GM19438 (cell line): Measurements from ENCODE around the gene HBZ.
"Not testable (repeated sequence)": the region's sequence is repeated elsewhere in the genome, so short reads cannot be mapped to it uniquely, and the experiment has no call there.

Experiments
- ATAC-seq: cut with Tn5 transposase; IDR thresholded peaks from one replicate; pipeline ENCODE4 v1.9.1; 2021; ENCODE audit warnings: low read depth; ENCODE audit not compliant: unreplicated experiment

The HBZ gene

GRCh38 chr16:177981-178667 is 25.7 kb downstream of the HBZ start:
- ATAC-seq: no peak

GRCh38 chr16:178668-179015 is 26.2 kb downstream of the HBZ start:
- ATAC-seq: no peak

- no peak for ATAC-seq
Measured at GRCh38 chr16:179211-180092, 27.0 kb downstream of the HBZ start.

GRCh38 chr16:180101-180675 is 27.7 kb downstream of the HBZ start, which contains the start of gene HBQ1:
HBQ1 (plus strand) TSS chr16:180459; CDS start chr16:180487, 28 bp downstream.
- no peak for ATAC-seq

- ATAC-seq: no peak
Measured at GRCh38 chr16:180681-181564, 28.5 kb downstream of the HBZ start.

GRCh38 chr16:181565-182021 is 29.1 kb downstream of the HBZ start:
- no peak for ATAC-seq

GRCh38 chr16:183005-183404 is 30.6 kb downstream of the HBZ start:
- no peak for ATAC-seq

GRCh38 chr16:185213-185612 is 32.8 kb downstream of the HBZ start:
- ATAC-seq: no peak

GRCh38 chr16:185691-186090 is 33.2 kb downstream of the HBZ start:
- ATAC-seq: no peak

- ATAC-seq: no peak
Measured at GRCh38 chr16:187330-187729, 34.9 kb downstream of the HBZ start.

GRCh38 chr16:188674-189073 is 36.2 kb downstream of the HBZ start:
- no peak for ATAC-seq

- ATAC-seq: no peak
Measured at GRCh38 chr16:189604-190186, 37.3 kb downstream of the HBZ start.

- ATAC-seq: no peak
Measured at GRCh38 chr16:191831-192230, 39.4 kb downstream of the HBZ start.

GRCh38 chr16:192686-193085 is 40.2 kb downstream of the HBZ start:
- ATAC-seq: no peak

- ATAC-seq: no peak
Measured at GRCh38 chr16:193441-193840, 41.0 kb downstream of the HBZ start.

GRCh38 chr16:194516-194915 is 42.1 kb downstream of the HBZ start:
- ATAC-seq: no peak

GRCh38 chr16:200388-200787 is 47.9 kb downstream of the HBZ start:
- no peak for ATAC-seq

- no peak for ATAC-seq
Measured at GRCh38 chr16:203246-203645, 50.8 kb downstream of the HBZ start.

- not testable (repeated sequence) for ATAC-seq
Measured at GRCh38 chr16:204046-204445, 51.6 kb downstream of the HBZ start.
